SK-N-SH (cell line): Measurements from ENCODE around the gene REM1.

ENCODE experiments used
- ELF1 ChIP-seq: IDR thresholded peaks from 2 replicates; pipeline ENCODE4 v1.4.0; 2012
- EP300 ChIP-seq, 2 experiments: IDR thresholded peaks; 2 replicates each; pipeline versions ENCODE4 v1.4.0 to v1.6.1; 2012; ENCODE audit warnings: borderline replicate concordance in 1 of 2, low read depth in 1 of 2, low read length in 1 of 2
- MEF2A ChIP-seq: IDR thresholded peaks from 2 replicates; pipeline ENCODE4 v1.4.0; 2012; ENCODE audit warnings: low read depth, borderline replicate concordance
- SMC3 ChIP-seq: IDR thresholded peaks from 2 replicates; pipeline ENCODE4 v1.6.1; 2012; ENCODE audit warnings: low read depth, low read length, improper control_type of control experiment
- TAF1 ChIP-seq: IDR thresholded peaks from 2 replicates; pipeline ENCODE4 v1.6.1; 2012; ENCODE audit warnings: low read depth, mild to moderate bottlenecking, low read length, moderate library complexity, borderline replicate concordance
- YY1 ChIP-seq: IDR thresholded peaks from 2 replicates; pipeline ENCODE4 v1.4.0; 2012; ENCODE audit warnings: low read depth, mild to moderate bottlenecking
- TF ChIP-seq, protein P1 (sequence below): fragments of 200-600 bp; sonication (generic); IDR thresholded peaks from 2 replicates; pipeline ENCODE4 v1.6.1; 2017; ENCODE audit warnings: antibody characterized with exemption, mild to moderate bottlenecking, moderate library complexity

DNA sequence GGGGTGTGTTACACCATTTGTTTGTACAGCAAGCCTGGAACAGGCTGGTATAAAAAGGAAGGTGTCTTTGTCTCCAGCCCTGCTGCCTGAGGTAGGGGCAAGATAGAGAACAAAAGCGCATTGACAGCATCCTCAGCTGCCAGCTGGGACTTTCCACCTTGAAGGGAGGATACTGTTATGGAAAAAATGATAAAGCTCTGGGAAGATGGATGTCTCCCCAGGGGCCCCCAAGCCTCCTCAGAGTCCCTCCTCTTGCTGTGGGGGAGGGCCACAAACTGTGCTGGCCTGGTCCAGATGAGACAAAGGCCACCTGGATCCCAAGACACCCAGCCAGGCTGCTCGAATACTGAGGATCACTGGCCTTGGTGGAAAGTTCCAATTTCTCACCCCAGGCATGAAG, 13.0 kb downstream of the REM1 start:
- TF ChIP-seq EP300 (IDR thresholded peaks at IDR 0.05; ENCODE audit: borderline replicate concordance in 1 of 2, low read depth in 1 of 2, low read length in 1 of 2), result no peak
- TF ChIP-seq YY1, result no peak
- TF ChIP-seq, protein P1, sequence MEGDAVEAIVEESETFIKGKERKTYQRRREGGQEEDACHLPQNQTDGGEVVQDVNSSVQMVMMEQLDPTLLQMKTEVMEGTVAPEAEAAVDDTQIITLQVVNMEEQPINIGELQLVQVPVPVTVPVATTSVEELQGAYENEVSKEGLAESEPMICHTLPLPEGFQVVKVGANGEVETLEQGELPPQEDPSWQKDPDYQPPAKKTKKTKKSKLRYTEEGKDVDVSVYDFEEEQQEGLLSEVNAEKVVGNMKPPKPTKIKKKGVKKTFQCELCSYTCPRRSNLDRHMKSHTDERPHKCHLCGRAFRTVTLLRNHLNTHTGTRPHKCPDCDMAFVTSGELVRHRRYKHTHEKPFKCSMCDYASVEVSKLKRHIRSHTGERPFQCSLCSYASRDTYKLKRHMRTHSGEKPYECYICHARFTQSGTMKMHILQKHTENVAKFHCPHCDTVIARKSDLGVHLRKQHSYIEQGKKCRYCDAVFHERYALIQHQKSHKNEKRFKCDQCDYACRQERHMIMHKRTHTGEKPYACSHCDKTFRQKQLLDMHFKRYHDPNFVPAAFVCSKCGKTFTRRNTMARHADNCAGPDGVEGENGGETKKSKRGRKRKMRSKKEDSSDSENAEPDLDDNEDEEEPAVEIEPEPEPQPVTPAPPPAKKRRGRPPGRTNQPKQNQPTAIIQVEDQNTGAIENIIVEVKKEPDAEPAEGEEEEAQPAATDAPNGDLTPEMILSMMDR, result no peak
- no peak for TF ChIP-seq ELF1
- no peak for TF ChIP-seq MEF2A
- TF ChIP-seq SMC3, result no peak
- TF ChIP-seq TAF1, result no peak
